HG03558 (cell line): Measurements from ENCODE around the gene USP35.

Experiments used
- ATAC-seq: cut with Tn5 transposase; IDR thresholded peaks from one replicate; pipeline ENCODE4 v1.9.1; 2021; ENCODE audit warnings: moderate number of reproducible peaks; ENCODE audit not compliant: unreplicated experiment; ENCODE audit errors: extremely low read depth

USP35 gene, protein sequence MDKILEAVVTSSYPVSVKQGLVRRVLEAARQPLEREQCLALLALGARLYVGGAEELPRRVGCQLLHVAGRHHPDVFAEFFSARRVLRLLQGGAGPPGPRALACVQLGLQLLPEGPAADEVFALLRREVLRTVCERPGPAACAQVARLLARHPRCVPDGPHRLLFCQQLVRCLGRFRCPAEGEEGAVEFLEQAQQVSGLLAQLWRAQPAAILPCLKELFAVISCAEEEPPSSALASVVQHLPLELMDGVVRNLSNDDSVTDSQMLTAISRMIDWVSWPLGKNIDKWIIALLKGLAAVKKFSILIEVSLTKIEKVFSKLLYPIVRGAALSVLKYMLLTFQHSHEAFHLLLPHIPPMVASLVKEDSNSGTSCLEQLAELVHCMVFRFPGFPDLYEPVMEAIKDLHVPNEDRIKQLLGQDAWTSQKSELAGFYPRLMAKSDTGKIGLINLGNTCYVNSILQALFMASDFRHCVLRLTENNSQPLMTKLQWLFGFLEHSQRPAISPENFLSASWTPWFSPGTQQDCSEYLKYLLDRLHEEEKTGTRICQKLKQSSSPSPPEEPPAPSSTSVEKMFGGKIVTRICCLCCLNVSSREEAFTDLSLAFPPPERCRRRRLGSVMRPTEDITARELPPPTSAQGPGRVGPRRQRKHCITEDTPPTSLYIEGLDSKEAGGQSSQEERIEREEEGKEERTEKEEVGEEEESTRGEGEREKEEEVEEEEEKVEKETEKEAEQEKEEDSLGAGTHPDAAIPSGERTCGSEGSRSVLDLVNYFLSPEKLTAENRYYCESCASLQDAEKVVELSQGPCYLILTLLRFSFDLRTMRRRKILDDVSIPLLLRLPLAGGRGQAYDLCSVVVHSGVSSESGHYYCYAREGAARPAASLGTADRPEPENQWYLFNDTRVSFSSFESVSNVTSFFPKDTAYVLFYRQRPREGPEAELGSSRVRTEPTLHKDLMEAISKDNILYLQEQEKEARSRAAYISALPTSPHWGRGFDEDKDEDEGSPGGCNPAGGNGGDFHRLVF

DNA sequence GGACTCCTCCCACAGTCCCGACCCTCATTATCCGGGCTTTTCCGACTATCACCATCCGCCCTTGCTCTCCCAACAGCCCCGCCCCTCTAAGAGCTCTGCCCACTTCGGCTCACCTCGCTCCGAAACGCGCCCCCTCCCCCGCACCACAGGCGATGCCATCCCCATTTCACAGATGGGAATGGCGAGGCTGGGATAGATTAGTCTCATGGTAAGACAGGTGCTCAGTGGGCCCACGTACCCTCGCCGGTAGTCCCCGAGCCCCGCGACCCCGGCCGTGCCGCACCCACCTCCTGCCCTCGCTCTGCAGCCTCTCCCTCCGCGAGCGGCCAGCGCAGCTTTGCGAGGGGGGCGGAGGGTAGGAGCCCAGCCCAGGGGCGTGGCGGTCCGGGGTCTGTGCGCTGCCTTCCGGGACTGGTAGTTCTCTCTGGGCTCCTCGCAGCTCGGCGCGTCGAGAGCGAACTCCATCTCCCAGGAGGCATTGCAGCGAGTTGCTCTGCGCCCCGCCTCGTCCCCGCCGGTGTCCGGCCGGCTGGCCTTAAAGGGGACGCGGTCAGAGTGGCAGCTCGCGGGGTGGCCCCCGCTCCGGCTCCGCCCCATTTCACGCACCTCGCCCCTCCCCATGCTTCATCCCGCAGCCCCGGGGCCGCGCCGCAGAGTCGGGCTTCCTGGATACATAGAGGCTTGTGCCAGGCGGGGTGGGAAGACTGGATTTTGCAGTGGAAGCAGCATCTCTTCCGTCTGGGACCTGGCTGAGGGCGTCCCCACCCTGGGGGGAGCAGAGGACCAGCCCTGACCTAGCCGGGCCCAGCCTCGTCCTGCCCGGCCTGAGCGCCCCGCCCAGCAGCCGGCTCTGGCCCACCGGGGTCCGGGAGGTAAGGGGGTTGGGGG lies at the start of gene USP35, which contains the start of gene KCTD21:
Gene USP35, plus strand, starts transcription at position 634 of the 888 bp plus-strand sequence. CDS start 7,327 bp downstream, outside the sequence.
Gene KCTD21, minus strand, starts transcription at position 341 of the 888 bp plus-strand sequence. CDS start 14,072 bp downstream, outside the sequence.
- ATAC-seq, result peak; percentile 88

DNA sequence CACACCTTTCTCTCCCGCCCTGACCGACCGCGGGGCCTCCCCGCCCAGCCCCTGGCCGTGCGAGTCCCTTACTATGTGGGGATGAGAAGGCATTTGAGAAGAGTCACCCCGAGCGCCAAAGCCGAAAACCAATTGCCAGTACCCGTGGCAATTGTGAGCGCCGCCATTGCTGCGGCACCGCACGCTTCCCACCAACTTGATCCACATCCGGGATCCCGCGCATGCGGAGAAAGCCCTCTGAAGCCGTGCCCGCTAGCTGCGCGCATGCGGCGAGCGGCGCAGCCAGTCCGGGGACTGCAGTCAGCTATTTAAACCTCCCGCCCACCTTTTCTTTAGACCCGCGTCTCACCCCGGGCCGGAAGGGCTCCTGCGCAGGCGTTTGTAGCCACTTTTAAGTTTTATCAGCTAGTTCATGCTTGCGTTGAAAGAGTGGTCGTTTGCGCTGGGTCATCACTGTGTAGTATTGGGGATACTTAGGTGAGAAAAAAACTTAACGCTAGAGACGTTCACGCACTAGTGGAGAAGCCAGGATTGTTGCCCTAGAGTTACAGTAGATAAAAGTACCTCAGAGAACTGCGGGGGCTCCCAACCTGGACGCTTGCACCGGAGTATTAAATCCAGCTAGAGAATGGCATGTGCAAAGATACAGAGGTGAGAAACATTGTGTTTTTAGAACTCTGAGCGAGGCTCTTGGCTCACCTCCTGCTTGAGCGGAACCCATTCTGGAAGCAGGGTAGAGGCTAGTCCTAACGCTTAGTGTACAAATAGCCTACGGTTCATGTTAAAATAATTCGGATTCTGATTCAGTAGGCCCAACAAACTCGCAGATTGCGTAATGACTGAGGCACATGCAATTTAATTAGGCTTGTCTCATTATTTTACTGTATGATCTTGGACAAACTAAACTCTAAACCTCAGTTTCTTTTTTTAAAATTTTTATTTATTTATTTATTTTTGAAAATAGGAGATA lies 49.0 kb upstream of the USP35 start, which contains the start of gene ALG8:
Gene ALG8, minus strand, starts transcription at position 205 of the 970 bp plus-strand sequence. Its CDS starts 38 bp downstream, at position 167.
- peak; percentile 80 for ATAC-seq

DNA sequence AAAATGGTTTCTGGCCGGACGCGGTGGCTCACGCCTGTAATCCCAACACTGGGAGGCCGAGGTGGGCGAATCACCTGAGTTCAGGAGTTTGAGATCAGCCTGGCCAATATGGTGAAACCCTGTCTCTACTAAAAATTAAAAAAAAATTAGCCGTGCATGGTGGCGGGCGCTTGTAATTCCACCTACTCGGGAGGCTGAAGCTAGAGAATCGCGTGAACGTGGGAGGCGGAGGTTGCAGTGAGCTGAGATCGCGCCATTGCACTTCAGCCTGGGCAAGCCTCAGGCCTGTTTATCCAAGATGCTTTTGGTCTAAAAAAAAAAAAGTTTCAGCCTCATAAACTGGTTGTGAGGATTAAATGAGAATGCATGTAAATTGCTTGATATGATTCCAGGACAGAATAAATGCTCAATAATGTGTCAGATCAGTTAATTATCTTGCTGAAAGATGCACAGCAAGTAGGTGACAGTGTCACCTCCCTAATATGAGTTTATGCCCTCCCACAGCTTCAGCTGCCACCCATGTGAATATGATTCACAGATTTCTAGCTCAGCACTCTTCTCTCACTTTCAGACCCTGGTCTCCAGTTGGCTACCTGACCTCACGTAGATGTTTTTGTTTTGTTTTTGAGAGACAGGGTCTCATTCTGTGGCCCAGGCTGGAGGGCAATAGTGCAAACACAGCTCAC lies 48.2 kb upstream of the USP35 start:
- no peak for ATAC-seq

DNA sequence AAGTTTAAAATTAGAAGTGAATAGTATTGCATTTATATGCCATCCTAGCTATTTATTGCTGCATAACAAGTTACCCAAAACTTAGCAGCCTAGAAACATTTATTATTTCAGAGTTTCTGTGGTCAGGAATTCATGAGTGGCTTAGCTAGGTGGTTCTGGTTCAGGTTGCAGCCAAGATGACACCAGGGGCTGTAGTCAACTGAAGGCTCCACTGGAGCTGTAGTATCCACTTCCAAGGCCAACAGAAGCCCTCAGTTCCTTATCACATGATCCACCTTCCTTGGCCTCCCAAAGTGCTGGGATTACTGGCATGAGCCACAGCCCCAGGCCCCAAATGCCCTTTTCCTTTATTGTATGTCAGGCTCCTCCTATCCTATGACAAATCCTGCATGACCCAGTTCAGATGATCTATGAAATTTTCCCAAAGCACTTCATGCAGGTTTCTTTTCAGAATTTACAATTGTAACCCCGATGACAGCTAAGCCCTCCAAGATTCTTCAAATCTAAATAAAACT lies 43.2 kb upstream of the USP35 start:
- ATAC-seq, result no peak

DNA sequence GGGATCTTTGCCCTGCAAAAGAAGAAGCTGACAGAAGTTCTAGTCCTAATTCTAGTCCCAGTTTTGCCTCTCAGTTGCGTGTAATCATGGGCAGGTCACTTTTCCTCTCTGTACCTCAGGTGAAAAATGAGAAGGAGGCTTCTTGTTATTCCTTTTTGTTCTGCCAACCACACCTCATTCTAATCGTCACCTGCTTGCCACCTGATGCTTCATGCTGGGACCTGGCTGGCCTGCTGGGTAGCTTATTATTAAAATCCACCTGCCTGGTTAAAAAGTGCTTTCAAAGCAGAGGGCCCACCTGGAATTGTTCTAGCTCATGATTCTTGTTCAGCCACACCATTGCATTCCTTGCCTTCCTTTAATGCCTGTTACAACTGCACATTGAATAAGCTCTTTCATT lies 40.9 kb upstream of the USP35 start:
- ATAC-seq, result no peak

DNA sequence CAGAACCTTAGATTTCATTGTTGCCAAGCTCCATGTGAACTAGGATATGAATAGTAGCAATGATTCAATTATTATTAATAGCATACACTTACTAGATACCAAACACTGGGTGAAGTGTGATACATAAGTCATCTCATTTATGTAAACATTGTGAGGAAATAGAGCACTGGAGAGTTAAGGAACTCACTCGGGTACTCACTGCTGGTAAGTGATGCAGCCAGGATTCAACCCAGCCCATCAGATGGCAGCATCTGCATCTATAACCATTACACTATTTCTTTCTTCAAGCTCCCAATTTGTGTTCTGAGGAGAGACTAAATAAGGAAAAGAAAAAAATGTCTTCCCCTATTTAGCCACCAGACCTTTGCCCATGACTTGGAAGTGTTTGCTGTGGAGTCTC lies 39.1 kb upstream of the USP35 start:
- no peak for ATAC-seq

DNA sequence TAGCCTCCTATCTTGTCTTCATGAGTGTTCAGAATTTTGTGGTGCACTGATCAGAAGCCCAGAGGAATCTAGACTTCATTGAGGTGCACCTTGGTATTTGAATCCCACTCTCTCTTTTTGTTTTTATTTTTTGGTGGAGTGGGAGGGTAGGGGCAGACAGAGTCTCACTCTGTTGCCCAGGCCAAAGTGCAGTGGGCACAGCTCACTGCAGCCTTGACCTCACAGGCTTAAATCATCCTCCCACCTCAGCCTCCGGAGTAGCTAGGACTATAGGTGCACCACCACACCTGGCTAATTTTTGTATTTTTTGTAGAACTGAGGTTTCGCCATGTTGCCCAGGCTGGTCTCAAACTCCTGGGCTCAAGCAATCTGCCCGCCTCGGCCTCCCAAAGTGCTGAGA lies 38.4 kb upstream of the USP35 start:
- ATAC-seq, result no peak

DNA sequence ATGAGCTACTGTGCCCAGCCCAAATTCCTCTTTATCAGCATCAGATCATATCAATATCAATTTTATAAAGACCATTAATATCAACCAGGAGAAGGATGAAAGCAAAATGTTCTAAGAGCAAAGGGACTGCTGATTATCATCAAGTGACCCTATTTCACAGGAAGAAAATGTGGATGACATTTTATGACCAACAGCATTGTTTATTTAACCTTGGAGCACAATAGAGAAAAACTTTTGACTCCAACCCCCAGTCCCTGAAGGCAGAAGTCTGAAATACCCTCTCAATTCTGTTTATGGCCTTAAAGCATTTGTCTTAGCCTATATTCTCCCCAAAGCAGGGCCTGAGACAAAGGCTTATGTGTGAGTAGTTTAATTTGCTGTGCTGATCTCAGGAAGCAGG lies 38.0 kb upstream of the USP35 start:
- ATAC-seq, result no peak

DNA sequence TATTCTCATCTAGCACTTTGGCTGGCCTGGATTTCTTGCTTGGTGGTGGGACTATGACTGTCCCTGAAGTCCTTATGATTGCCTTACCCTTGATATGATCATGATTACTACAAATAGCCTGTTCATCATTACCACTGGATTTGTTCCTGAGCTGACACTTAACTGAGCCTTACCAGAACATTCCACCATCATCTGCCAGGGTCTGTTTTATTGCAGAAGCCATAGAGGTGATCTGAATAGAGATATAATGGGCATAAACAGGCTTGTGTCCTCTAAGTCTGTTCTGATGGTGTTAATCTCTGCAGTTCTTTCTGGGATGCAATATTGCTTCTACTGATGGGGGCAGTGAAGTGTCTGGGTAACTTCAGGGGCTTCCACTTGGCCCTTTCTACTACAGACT lies 36.9 kb upstream of the USP35 start:
- no peak for ATAC-seq

DNA sequence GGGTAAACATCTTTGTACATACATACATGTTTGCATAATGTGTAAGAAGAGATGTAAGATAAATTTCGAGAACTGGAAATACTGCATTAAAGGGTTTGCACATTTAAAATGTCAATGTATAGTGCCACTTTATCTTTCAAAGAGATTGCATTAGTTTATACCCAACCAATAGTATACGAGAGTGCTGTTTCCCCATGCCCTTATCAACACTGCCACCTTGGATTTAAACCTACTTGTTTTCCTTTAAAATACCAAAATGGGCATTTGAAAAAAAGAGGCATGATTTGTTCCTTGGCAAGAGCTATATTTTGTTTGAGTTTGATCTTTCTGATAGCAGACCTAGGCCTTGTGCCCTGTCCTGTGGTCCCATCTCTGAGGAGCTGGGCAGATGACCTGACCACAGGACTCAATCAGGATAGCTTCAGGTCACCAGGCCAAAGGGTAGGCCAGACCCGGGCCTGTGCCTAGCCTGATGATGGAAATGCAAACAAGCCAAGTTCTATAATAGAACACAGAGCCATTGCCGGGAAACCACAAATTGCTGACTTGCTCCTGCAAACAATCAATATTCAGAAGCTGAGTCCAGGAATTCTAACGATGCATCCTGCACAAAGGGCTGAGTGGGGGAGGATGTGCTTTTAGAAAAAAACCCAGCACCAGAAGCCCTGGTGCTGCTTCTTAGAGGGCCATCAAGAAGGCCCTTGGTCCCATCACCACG lies 32.4 kb upstream of the USP35 start:
- ATAC-seq, result no peak

DNA sequence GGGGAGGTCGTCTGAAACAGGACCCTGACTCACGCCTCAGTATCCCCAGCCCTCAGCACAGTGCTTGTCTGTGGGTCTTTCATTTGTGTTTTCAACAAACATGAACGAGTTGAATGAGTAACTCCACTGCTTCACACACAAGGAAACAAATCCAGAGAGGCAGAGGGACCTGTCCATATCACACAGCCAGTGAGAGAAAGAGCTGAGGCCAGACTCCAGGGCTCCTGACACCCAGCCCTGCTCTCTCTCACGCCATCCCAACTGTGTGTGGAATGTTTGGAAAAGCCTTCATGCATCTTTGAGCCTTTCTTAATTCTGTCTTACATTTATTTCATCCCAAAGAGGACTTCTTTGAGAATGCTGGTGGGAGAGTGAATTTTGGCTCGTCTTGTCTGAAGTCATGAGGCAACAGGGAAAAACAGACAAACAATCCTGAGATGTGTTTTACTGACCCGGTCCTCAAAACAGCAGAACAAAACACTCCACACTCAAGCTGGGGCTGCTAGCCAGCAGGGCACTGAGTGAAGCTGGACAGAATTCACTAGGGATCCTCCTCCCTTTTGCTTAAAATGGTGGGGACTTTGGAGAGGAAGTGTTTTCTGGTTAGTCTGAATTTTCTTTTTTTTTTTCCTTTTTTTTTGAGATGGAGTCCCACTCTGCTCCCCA lies 29.6 kb upstream of the USP35 start:
- ATAC-seq, result no peak

DNA sequence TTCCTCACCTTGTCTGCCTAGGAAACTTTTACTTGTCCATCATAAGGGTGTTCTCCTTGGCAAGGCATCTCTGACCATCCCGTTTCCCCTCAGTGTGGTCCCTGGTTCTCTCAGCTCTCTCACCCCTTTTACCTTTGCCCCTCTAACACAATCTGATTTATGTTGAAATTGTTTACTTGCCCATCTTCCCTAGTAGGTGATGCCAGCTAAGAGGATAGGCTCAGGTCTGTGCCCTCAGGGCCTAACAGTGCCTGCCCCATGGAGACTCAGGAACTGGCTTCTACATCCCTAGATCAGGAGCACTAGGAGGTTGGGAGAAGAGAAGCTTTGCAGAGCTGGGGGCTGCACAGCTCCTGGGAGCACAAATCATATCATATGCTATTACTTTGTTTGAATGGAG lies 28.2 kb upstream of the USP35 start:
- ATAC-seq, result no peak

DNA sequence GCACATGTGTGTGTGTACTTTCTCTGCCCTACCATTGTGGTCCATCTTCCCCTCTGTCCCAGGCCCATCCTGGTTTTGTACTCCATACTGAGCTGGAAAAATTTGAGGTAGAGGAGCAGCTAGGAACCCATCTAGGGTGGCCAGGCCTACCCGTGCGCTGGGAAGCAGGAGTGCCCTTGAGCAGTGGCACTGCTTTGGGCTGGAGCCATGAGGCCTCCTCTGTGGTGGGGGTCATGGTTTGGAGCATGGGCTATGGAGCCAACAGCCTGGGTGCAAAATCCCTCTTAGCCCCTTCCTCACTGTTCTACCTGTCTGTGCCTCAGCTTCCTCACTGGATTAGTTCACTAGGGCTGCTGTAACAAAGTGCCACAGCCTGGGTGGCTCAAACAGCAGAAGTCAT lies 27.4 kb upstream of the USP35 start:
- ATAC-seq, result no peak

DNA sequence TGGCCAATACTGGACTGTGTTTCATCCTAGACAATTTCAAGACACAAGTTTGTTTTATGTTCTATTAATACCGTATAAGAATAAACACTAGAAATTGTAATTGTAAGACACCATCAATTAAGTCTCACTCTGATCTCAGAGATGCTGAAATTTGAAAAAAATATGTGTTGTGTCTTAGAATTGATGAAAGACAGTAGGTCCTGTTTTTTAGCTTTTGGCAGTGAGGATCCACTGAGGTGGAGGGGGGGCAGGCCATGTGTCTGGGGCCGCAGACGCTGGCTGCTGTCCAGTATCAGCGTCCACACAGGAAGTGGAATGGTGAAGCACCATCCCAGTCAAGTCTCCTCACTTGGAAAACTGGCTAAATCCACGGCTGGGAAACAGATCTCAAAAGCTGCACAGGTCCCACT lies 26.8 kb upstream of the USP35 start:
- no peak for ATAC-seq

DNA sequence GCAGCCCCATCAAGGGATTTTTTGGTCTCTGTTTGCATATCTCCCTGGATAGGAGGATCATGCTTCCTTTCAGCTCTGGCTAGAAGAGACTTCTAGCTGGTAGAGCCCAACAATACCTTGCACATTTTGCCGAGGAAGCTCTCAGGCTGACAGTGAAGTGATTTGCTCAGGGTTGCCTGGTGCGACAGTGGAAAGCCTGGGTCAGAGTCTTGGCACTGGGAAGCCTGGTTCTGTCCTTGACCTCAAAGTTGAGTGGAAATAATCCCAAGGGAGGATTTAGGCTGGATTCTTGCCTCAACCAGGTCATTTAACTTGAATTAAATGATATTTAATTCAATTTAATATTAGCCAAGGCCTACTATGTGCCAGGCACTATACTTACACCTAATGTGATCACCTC lies 24.9 kb upstream of the USP35 start:
- no peak for ATAC-seq

DNA sequence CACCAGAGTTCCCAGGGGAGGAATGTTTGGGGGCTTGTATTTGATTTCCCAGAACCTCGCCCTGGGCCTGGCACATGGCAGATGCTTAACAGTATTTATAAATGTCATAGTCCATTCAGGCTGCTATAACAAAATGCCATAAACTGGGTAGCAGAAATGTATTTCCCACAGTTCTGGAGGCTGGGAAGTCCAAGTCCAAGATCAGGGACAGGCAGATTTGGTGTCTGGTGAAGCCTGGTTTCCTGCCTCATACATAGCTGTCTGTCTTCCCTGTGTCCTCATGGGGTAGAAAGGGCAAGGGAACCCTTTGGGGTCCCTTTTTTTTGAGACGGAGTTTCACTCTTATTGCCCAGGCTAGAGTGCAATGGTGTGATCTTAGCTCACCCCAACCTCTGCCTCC lies 24.2 kb upstream of the USP35 start:
- no peak for ATAC-seq
